ENCODE data around the gene CAMK2G. TPM values are rescaled to one million over a fixed set of nuclear protein-coding genes. Genes with fewer than 3 reads are reported as not detected.
"Not testable (repeated sequence)": the region's sequence is repeated elsewhere in the genome, so short reads cannot be mapped to it uniquely, and the experiment has no call there.

The CAMK2G gene
- total and polyA plus RNA-seq, 11 donors, result 8.0 to 18.6 (median 14.5) TPM

DNA sequence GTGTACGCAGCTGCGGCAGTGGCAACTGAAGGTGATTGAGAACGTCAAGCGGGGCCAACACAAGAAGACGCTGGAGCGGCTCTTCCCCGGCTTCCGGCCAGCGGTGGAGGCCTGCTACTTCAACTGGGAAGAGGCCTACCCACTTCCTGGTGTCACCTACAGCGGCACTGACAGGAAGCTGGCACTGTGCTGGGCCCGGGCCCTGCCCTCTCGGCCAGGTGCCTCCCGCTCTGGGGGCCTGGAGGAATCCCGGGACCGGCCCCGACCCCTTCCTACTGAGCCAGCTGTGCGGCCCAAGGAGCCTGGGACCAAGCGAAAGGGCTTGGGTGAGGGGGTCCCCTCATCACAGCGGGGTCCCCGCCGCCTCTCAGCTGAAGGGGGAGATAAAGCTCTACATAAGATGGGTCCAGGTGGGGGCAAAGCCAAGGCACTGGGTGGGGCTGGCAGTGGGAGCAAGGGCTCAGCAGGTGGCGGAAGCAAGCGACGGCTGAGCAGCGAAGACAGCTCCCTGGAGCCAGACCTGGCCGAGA lies 82.4 kb downstream of the CAMK2G start:
- ATAC-seq, result no peak
- Histone ChIP-seq H3K36me3 (peaks cover 5 to 85% (median 83%) of the 10 kb centered on the region in 9 donors), H3K27me3 (no peaks in the 10 kb centered on the region), H3K4me1 (peaks cover 0 to 21% (median 11%) of the 10 kb centered on the region in 12 donors), H3K9me3 (no peaks in the 10 kb centered on the region), H3K4me3 (no peak overlapping the region), H3K27ac (no peak overlapping the region)
- 91 to 95% (median 93%) methylated on average over 22 to 26 of the region's 26 CpGs for WGBS, 4 donors
- intact Hi-C loops (cut with DNase I), result no loop called here
- DNase-seq, result no peak
- TF ChIP-seq, protein P1, sequence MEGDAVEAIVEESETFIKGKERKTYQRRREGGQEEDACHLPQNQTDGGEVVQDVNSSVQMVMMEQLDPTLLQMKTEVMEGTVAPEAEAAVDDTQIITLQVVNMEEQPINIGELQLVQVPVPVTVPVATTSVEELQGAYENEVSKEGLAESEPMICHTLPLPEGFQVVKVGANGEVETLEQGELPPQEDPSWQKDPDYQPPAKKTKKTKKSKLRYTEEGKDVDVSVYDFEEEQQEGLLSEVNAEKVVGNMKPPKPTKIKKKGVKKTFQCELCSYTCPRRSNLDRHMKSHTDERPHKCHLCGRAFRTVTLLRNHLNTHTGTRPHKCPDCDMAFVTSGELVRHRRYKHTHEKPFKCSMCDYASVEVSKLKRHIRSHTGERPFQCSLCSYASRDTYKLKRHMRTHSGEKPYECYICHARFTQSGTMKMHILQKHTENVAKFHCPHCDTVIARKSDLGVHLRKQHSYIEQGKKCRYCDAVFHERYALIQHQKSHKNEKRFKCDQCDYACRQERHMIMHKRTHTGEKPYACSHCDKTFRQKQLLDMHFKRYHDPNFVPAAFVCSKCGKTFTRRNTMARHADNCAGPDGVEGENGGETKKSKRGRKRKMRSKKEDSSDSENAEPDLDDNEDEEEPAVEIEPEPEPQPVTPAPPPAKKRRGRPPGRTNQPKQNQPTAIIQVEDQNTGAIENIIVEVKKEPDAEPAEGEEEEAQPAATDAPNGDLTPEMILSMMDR (IDR thresholded peaks at IDR 0.05), result no peak
- TF ChIP-seq POLR2A (IDR thresholded peaks at IDR 0.05), result no peak

DNA sequence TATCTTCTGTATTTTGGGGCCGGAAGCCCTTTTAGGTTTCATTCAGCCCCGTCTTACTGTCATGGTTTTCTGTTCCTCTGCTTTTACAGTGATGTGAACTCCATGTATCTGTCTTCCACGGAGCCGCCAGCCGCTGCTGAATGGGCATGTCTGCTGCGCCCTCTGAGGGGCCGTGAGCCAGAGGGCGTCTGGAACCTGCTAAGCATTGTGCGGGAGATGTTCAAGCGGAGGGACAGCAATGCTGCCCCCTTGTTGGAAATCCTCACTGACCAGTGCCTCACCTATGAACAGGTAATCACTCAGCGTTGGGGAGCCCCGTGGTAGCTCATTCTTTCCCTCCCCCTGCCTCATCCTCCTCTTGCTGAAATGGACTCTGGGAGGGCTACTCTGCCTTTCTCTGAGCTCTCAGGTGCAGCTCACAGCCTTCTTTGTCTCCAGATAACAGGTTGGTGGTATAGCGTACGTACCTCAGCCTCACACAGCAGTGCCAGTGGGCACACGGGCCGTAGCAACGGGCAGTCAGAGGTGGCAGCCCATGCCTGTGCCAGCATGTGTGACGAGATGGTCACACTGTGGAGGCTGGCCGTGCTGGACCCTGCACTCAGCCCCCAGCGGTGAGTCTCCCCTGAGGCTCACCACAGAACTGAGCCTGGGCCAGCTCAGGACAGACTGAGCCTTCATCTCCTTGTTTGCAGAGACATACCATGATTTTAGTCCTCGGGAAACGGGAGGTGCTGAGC lies 83.3 kb downstream of the CAMK2G start:
- Histone ChIP-seq H3K4me1 (peaks cover 6 to 30% (median 18%) of the 10 kb centered on the region in 12 donors), H3K9me3 (no peaks in the 10 kb centered on the region), H3K36me3 (peaks cover 5 to 76% (median 74%) of the 10 kb centered on the region in 9 donors), H3K27ac (no peak overlapping the region), H3K27me3 (no peaks in the 10 kb centered on the region), H3K4me3 (no peak overlapping the region)
- ATAC-seq, result no peak
- TF ChIP-seq, protein P1 (IDR thresholded peaks at IDR 0.05), result no peak
- no peak for TF ChIP-seq POLR2A (IDR thresholded peaks at IDR 0.05)
- intact Hi-C loops (cut with DNase I), result no loop called here
- no peak for DNase-seq
- 90 to 94% (median 93%) methylated on average over 14 to 22 of the region's 22 CpGs for WGBS, 4 donors

DNA sequence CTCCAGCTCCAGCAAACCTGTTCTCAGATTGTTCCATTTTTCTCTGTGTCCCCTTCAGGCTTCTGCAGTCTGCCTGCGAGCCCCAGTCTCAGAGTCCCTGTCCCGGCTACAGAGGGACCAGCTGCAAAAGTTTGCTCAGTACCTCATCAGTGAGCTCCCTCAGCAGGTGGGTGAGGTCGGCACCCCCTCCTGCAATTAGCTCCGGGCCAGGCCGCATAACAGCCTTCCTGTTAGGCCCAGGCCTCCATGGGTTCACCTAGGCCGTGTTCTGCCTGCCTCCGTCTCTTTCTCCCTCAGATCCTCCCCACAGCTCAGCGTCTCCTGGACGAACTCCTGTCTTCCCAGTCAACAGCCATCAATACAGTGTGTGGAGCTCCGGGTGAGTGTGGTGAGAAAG lies 84.7 kb downstream of the CAMK2G start:
- Histone ChIP-seq H3K27ac (no peak overlapping the region), H3K4me1 (peaks cover 6 to 37% (median 22%) of the 10 kb centered on the region in 12 donors), H3K9me3 (no peaks in the 10 kb centered on the region), H3K27me3 (no peaks in the 10 kb centered on the region), H3K4me3 (no peak overlapping the region), H3K36me3 (peaks cover 5 to 62% (median 60%) of the 10 kb centered on the region in 9 donors)
- intact Hi-C loops (cut with DNase I), result no loop called here
- WGBS, 4 donors, result 81 to 91% (median 88%) methylated on average over 10 of the region's 10 CpGs
- DNase-seq (no peak), ATAC-seq (no peak)
- TF ChIP-seq, protein P1 (IDR thresholded peaks at IDR 0.05), result no peak
- TF ChIP-seq POLR2A (IDR thresholded peaks at IDR 0.05), result no peak

DNA sequence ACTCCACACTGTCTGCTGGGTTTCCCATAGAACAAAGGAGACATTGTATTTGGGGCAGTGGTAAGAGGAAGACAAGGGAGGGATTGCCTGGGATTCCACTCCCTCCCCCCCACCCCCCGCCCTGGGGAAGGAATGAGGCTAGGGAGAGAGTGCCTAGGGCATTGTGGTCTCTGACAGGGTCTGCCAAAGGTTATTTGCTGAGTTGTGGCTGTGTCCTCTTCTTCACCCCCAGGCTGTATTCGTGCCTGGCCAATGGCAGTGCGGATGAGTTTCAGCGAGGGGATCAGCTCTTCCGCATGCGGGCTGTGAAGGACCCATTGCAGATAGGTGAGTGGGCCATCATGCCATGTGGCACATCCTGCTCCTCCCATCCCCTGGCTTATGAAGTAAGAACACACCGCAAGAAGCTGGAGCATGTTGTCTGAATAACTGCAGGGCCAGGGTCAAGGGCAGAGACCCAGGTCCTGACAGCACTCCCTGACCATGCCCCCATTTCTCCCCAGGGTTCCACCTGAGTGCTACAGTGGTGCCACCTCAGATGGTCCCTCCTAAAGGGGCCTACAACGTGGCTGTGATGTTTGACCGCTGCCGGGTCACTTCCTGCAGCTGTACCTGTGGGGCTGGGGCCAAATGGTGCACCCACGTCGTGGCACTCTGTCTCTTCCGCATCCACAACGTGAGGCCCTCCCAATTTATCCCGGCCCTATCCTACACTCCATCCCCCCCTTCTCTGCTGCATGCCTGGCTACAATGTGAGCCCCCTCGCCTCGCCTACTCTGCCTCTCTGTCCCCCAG lies 85.3 kb downstream of the CAMK2G start:
- 86 to 89% (median 88%) methylated on average over 14 to 17 of the region's 17 CpGs for WGBS, 4 donors
- H3K27me3 ChIP-seq, result no peaks in the 10 kb centered on the region
- TF ChIP-seq POLR2A (IDR thresholded peaks at IDR 0.05), result no peak
- TF ChIP-seq, protein P1 (IDR thresholded peaks at IDR 0.05), result no peak
- ATAC-seq (no peak), DNase-seq (no peak)
- H3K4me1 ChIP-seq, result peaks cover 6 to 42% (median 25%) of the 10 kb centered on the region in 12 donors
- no peaks in the 10 kb centered on the region for H3K9me3 ChIP-seq
- H3K4me3 ChIP-seq, result no peak overlapping the region
- intact Hi-C loops (cut with DNase I), result no loop called here
- no peak overlapping the region for H3K27ac ChIP-seq
- peaks cover 5 to 56% (median 54%) of the 10 kb centered on the region in 9 donors for H3K36me3 ChIP-seq

DNA sequence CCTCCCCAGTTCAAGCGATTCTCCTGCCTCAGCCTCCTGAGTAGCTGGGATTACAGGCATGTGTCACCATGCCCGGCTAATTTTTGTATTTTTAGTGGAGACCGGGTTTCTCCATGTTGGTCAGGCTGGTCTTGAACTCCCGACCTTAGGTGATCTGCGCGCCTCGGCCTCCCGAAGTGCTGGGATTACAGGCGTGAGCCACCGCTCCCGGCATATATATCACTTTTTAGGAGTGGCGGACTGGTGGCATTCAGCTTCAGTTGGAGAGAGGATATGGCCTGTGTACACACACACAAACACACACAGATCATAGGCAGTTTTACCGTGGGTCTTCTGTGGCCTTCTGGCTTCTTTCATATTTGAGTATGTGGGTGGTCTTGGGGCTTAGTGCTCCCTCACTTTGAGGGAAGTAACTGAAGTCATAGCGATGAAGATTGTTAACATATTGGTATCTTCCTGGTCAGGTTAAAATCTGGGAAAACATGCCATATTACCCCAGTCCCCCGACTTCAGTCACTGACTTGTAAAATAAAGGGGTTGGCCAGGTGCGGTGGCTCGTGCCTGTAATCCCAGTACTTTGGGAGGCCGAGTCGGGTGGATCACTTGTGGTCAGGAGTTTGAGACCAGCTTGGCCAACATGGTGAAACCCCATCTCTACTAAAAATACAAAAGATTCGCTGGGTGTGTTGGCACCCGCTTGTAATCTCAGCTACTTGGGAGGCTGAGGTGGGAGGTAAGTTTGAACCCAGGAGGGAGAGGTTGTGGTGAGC lies 87.1 kb downstream of the CAMK2G start:
- ATAC-seq; H3K27me3 ChIP-seq; H3K9me3 ChIP-seq; intact Hi-C loops (cut with DNase I); DNase-seq: not testable (repeated sequence)
- Histone ChIP-seq H3K4me1 (peaks cover 7 to 57% (median 40%) of the 10 kb centered on the region in 12 donors), H3K27ac (peak overlapping the region in 1 of 12 donors; percentile 65), H3K4me3 (peak overlapping the region in 9 of 12 donors; percentile 65 to 93 (median 89)), H3K36me3 (peaks cover 5 to 37% (median 36%) of the 10 kb centered on the region in 9 donors)
- WGBS, 4 donors, result 88 to 90% (median 89%) methylated on average over 21 of the region's 21 CpGs

All from heart left ventricle (tissue), 16 donors.